ENCODE results near the gene AKT3.
"Not testable (repeated sequence)": the region's sequence is repeated elsewhere in the genome, so short reads cannot be mapped to it uniquely, and the experiment has no call there.

The AKT3 gene

GRCh38 chr1:243705585-243705984, 144.5 kb downstream of the AKT3 start:
- no peak for DNase-seq (ENCODE audit: low read depth, low spot score)

- no peak for DNase-seq (ENCODE audit: low read depth, low spot score)
Observed at GRCh38 chr1:243701872-243702271, 148.2 kb downstream of the AKT3 start.

- DNase-seq (ENCODE audit: low read depth, low spot score), result no peak
Observed at GRCh38 chr1:243693800-243694199, 156.2 kb downstream of the AKT3 start.

- DNase-seq (ENCODE audit: low read depth, low spot score), result no peak
Observed at GRCh38 chr1:243686159-243686558, 163.9 kb downstream of the AKT3 start.

GRCh38 chr1:243680860-243681259, 169.2 kb downstream of the AKT3 start:
- no peak for DNase-seq (ENCODE audit: low read depth, low spot score)

- no peak for DNase-seq (ENCODE audit: low read depth, low spot score)
Observed at GRCh38 chr1:243672539-243673074, 177.4 kb downstream of the AKT3 start.

- no peak for DNase-seq (ENCODE audit: low read depth, low spot score)
Observed at GRCh38 chr1:243667591-243667990, 182.5 kb downstream of the AKT3 start.

GRCh38 chr1:243667133-243667532, 182.9 kb downstream of the AKT3 start:
- no peak for DNase-seq (ENCODE audit: low read depth, low spot score)

- DNase-seq (ENCODE audit: low read depth, low spot score), result no peak
Observed at GRCh38 chr1:243663651-243664050, 186.4 kb downstream of the AKT3 start.

GRCh38 chr1:243662169-243662568, 187.9 kb downstream of the AKT3 start:
- not testable (repeated sequence) for DNase-seq (ENCODE audit: low read depth, low spot score)

- no peak for DNase-seq (ENCODE audit: low read depth, low spot score)
Observed at GRCh38 chr1:243658594-243659105, 191.4 kb downstream of the AKT3 start.

GRCh38 chr1:243657793-243658192, 192.2 kb downstream of the AKT3 start:
- no peak for DNase-seq (ENCODE audit: low read depth, low spot score)

GRCh38 chr1:243649530-243649929, 200.5 kb downstream of the AKT3 start:
- DNase-seq (ENCODE audit: low read depth, low spot score), result not testable (repeated sequence)

GRCh38 chr1:243646841-243647240, 203.2 kb downstream of the AKT3 start:
- DNase-seq (ENCODE audit: low read depth, low spot score), result no peak

GRCh38 chr1:243645281-243645680, 204.8 kb downstream of the AKT3 start:
- no peak for DNase-seq (ENCODE audit: low read depth, low spot score)

GRCh38 chr1:243642936-243643335, 207.1 kb downstream of the AKT3 start:
- DNase-seq (ENCODE audit: low read depth, low spot score), result no peak

- DNase-seq (ENCODE audit: low read depth, low spot score), result no peak
Observed at GRCh38 chr1:243639027-243639658, 210.9 kb downstream of the AKT3 start.

- no peak for DNase-seq (ENCODE audit: low read depth, low spot score)
Observed at GRCh38 chr1:243638186-243638585, 211.9 kb downstream of the AKT3 start.

GRCh38 chr1:243628476-243628907, 221.6 kb downstream of the AKT3 start:
- no peak for DNase-seq (ENCODE audit: low read depth, low spot score)

- DNase-seq (ENCODE audit: low read depth, low spot score), result no peak
Observed at GRCh38 chr1:243623841-243624240, 226.2 kb downstream of the AKT3 start.

- DNase-seq (ENCODE audit: low read depth, low spot score), result no peak
Observed at GRCh38 chr1:243621973-243622372, 228.1 kb downstream of the AKT3 start.

- DNase-seq (ENCODE audit: low read depth, low spot score), result no peak
Observed at GRCh38 chr1:243620096-243620495, 229.9 kb downstream of the AKT3 start.

GRCh38 chr1:243609698-243610097, 240.3 kb downstream of the AKT3 start:
- DNase-seq (ENCODE audit: low read depth, low spot score), result no peak
